Effector memory CD4-positive, alpha-beta T cell (primary cell): ENCODE results near the gene SLC26A2.

ENCODE experiments used
- DNase-seq, 3 donors: peaks; one replicate each; pipeline ENCODE4 v3.0.0-alpha.2; 2020
- H3K27ac ChIP-seq: 2 replicates; pipeline ENCODE4 v1.7.0; 2013; ENCODE audit warnings: mild to moderate bottlenecking, low read length, moderate library complexity; ENCODE audit not compliant: insufficient read depth, poor library complexity, severe bottlenecking
- H3K27me3 ChIP-seq: replicated peaks from 2 replicates; pipeline ENCODE4 v1.7.0; 2013; ENCODE audit warnings: mild to moderate bottlenecking, low read length; ENCODE audit not compliant: insufficient read depth, control insufficient read depth, poor library complexity, severe bottlenecking
- H3K36me3 ChIP-seq: 2 replicates; pipeline ENCODE4 v1.7.0; 2013; ENCODE audit warnings: mild to moderate bottlenecking, low read length, moderate library complexity; ENCODE audit not compliant: control insufficient read depth, insufficient read depth
- H3K4me1 ChIP-seq: 2 replicates; pipeline ENCODE4 v1.7.0; 2013; ENCODE audit warnings: low read length, mild to moderate bottlenecking; ENCODE audit not compliant: control insufficient read depth, insufficient read depth, poor library complexity, severe bottlenecking
- H3K4me3 ChIP-seq: 2 replicates; pipeline ENCODE4 v1.7.0; 2013; ENCODE audit warnings: low read length, low read depth, mild to moderate bottlenecking; ENCODE audit not compliant: insufficient read depth, poor library complexity, severe bottlenecking
- H3K9me3 ChIP-seq: 2 replicates; pipeline ENCODE4 v1.7.0; 2013; ENCODE audit warnings: mild to moderate bottlenecking, low read length, moderate library complexity; ENCODE audit not compliant: control insufficient read depth

The SLC26A2 gene

GRCh38 chr5:150035139-150035895 lies 74.8 kb downstream of the SLC26A2 start:
- Histone ChIP-seq H3K9me3 (no peaks in the 10 kb centered on the region), H3K36me3 (peaks cover 75% of the 10 kb centered on the region), H3K27me3 (no peaks in the 10 kb centered on the region), H3K4me1 (no peaks in the 10 kb centered on the region), H3K4me3 (no peak overlapping the region), H3K27ac (no peak overlapping the region)
- DNase-seq: no peak

- H3K27ac ChIP-seq: no peak overlapping the region
These were observed 76.0 kb downstream of the SLC26A2 start for GRCh38 chr5:150036513-150036912.

More at GRCh38 chr5:150036513-150036912, 76.0 kb downstream of the SLC26A2 start:
- H3K36me3 ChIP-seq: peaks cover 75% of the 10 kb centered on the region
- no peak overlapping the region for H3K4me3 ChIP-seq
- no peak for DNase-seq
- no peaks in the 10 kb centered on the region for H3K9me3 ChIP-seq
- H3K4me1 ChIP-seq: no peaks in the 10 kb centered on the region
- H3K27me3 ChIP-seq: no peaks in the 10 kb centered on the region
